GM12878 (cell line): ENCODE measurements around the gene MARCHF9. TPM values are rescaled to one million over a fixed set of nuclear protein-coding genes. Genes with fewer than 3 reads are reported as not detected.
"Not testable (repeated sequence)": the region's sequence is repeated elsewhere in the genome, so short reads cannot be mapped to it uniquely, and the experiment has no call there.

Source experiments
- ATAC-seq: fragments of 200-7000 bp; cut with Tn5 transposase; 3 replicates; pipeline ENCODE4 v1.9.1; 2020; ENCODE audit warnings: mild to moderate bottlenecking, moderate library complexity
- BruUV-seq: library from RNA; stranded (reverse); fragments of 400-500 nt; replicated peaks from 2 replicates; lab custom pipeline; 2021; lab: Mats Ljungman, UMichigan
- CTCF ChIA-PET: fragments of 300-600 bp; sonication (Branson Sonifier 250); formaldehyde crosslinking; extraction: SDS; loops from one replicate; lab custom pipeline; 2021; ENCODE audit warnings: inconsistent platforms; lab: Yijun Ruan, JAX
- POLR2A ChIA-PET: fragments of 350-600 bp; formaldehyde crosslinking; extraction: SDS; loops from one replicate; lab custom pipeline; 2021; ENCODE audit warnings: inconsistent platforms; lab: Charles Lee
- RAD21 ChIA-PET: fragments of 300-600 bp; sonication (Branson Sonifier 250); formaldehyde crosslinking; loops from one replicate; lab custom pipeline; 2023; ENCODE audit warnings: antibody characterized with exemption; ENCODE audit not compliant: unreplicated experiment; lab: Charles Lee
- SMC1A ChIA-PET: fragments of 300-600 bp; sonication (Branson Sonifier 250); formaldehyde crosslinking; loops from one replicate; lab custom pipeline; 2023; ENCODE audit not compliant: unreplicated experiment, uncharacterized antibody; lab: Charles Lee
- DNase-seq: peaks from one replicate; pipeline ENCODE4 v3.0.0-alpha.2; 2011; ENCODE audit warnings: low read depth, low spot score
- FAIRE-seq: peaks from 3 replicates; lab custom pipeline; 2011; peaks lifted over from hg19 to GRCh38; lab: Jason Lieb, UNC
- H2AFZ ChIP-seq: 2 replicates; pipeline ENCODE4 v1.6.0; 2011; ENCODE audit warnings: low read depth, low read length, control low read depth; ENCODE audit not compliant: control insufficient read depth
- H3K27ac ChIP-seq: 2 replicates; pipeline ENCODE4 v1.5.1; 2011; ENCODE audit warnings: control low read depth; ENCODE audit not compliant: control insufficient read depth, insufficient read depth
- H3K27me3 ChIP-seq, 2 experiments: replicated peaks in 1 of 2; 2 replicates each; pipeline versions ENCODE4 v1.6.0 to v1.6.1; 2011; ENCODE audit warnings: low read length in 1 of 2; ENCODE audit not compliant: control insufficient read depth in 2 of 2, insufficient read depth in 2 of 2
- H3K36me3 ChIP-seq, 2 experiments: 2 replicates each; pipeline ENCODE4 v1.5.1; 2011; ENCODE audit warnings: low read length in 1 of 2; ENCODE audit not compliant: control insufficient read depth in 2 of 2, insufficient read depth in 2 of 2
- H3K4me1 ChIP-seq: 2 replicates; pipeline ENCODE4 v1.6.1; 2011; ENCODE audit warnings: mild to moderate bottlenecking, low read length, moderate library complexity, mixed read lengths; ENCODE audit not compliant: control insufficient read depth, insufficient read depth
- H3K4me2 ChIP-seq: 2 replicates; pipeline ENCODE4 v1.6.0; 2011; ENCODE audit warnings: control low read depth; ENCODE audit not compliant: control insufficient read depth, insufficient read depth
- H3K4me3 ChIP-seq: fragments of 200-600 bp; sonication (generic); 2 replicates; pipeline ENCODE4 v1.5.1; 2016
- H3K79me2 ChIP-seq: 2 replicates; pipeline ENCODE4 v1.6.0; 2011; ENCODE audit warnings: low read length; ENCODE audit not compliant: control insufficient read depth, insufficient read depth
- H3K9ac ChIP-seq: 2 replicates; pipeline ENCODE4 v1.8.0; 2011; ENCODE audit warnings: low read length, control low read depth, mixed read lengths; ENCODE audit not compliant: control insufficient read depth, insufficient read depth
- H3K9me3 ChIP-seq: replicated peaks from 3 replicates; pipeline ENCODE4 v1.5.1; 2011; ENCODE audit warnings: mild to moderate bottlenecking, low read length; ENCODE audit not compliant: control insufficient read depth, insufficient read depth
- H4K20me1 ChIP-seq: 2 replicates; pipeline ENCODE4 v1.6.0; 2011; ENCODE audit not compliant: control insufficient read depth, insufficient read depth
- CBX5 ChIP-seq: sonication (generic); IDR thresholded peaks from 2 replicates; pipeline ENCODE4 v1.6.1; 2016; ENCODE audit warnings: low read depth, moderate library complexity, mild to moderate bottlenecking, inconsistent platforms
- EED ChIP-seq: sonication (generic); IDR thresholded peaks from 2 replicates; pipeline ENCODE4 v1.6.1; 2016; ENCODE audit warnings: antibody characterized with exemption, low read depth
- KDM1A ChIP-seq: fragments of 200-600 bp; sonication (generic); IDR thresholded peaks from 2 replicates; pipeline ENCODE4 v1.6.1; 2016; ENCODE audit warnings: borderline replicate concordance
- TCF12 ChIP-seq: IDR thresholded peaks from 2 replicates; pipeline ENCODE4 v1.6.1; 2011; ENCODE audit warnings: low read depth, mild to moderate bottlenecking, low read length
- ZNF217 ChIP-seq: fragments of 450-650 bp; IDR thresholded peaks from 2 replicates; pipeline ENCODE4 v1.6.1; 2017; ENCODE audit warnings: antibody characterized with exemption, mild to moderate bottlenecking
- ZNF687 ChIP-seq: fragments of 450-650 bp; IDR thresholded peaks from 2 replicates; pipeline ENCODE4 v1.6.1; 2017; ENCODE audit warnings: mild to moderate bottlenecking, moderate library complexity
- WGBS: methylation state at CpG from one replicate; pipeline ENCODE4 v1.1.6; 2016; ENCODE audit warnings: low lambda C conversion rate; ENCODE audit not compliant: insufficient replicate concordance, insufficient coverage; ENCODE audit errors: missing lambda C conversion rate; 5-methylcytosine and 5-hydroxymethylcytosine counted together
- in situ Hi-C: fragments of 300-500 bp; cut with MboI; formaldehyde crosslinking; loops from 9 replicates; pipeline ENCODE4 v1.14.3; 2018; ENCODE audit warnings: mixed read lengths
- intact Hi-C: fragments of 100-400 bp; cut with micrococcal nuclease; formaldehyde crosslinking; loops from one replicate; pipeline ENCODE4 v1.14.2; 2022; ENCODE audit not compliant: unreplicated experiment
- polyA plus RNA-seq, 11 experiments: library from polyadenylated mRNA; depleted of rRNA in 4 of 11; unstranded in 6 of 11; stranded (reverse) in 5 of 11; fragments of >200 nt; fragmentation: Nextera tagmentation in 4 of 11; fragmentation: Illumina TruSeq in 1 of 11; extraction: Ambion mirVana in 4 of 11; extraction: Trizol in 1 of 11; gene quantifications; 1 replicate in 1 of 11; 2 replicates in 10 of 11; pipeline versions ENCODE4 v1.2.1 to v1.2.3, GENCODE V29; 2011 to 2016; ENCODE audit warnings: inconsistent platforms in 2 of 11, missing spikeins in 2 of 11, low read depth in 1 of 11
- total RNA-seq, 4 experiments: library from RNA; depleted of rRNA in 3 of 4; stranded (reverse); fragments of >200 nt in 3 of 4; fragmentation: Illumina TruSeq in 1 of 4; extraction: Trizol in 1 of 4; gene quantifications; 2 replicates each; pipeline versions ENCODE4 v1.2.1 to v1.2.3, GENCODE V29; 2013 to 2021

Gene MARCHF9
- total and polyA plus RNA-seq, 10 of the 15 experiments (the other 5 are each of a cell fraction or from before 2014, with no cell fraction given) = 2.4 to 29.3 (median 13.0) TPM

DNA sequence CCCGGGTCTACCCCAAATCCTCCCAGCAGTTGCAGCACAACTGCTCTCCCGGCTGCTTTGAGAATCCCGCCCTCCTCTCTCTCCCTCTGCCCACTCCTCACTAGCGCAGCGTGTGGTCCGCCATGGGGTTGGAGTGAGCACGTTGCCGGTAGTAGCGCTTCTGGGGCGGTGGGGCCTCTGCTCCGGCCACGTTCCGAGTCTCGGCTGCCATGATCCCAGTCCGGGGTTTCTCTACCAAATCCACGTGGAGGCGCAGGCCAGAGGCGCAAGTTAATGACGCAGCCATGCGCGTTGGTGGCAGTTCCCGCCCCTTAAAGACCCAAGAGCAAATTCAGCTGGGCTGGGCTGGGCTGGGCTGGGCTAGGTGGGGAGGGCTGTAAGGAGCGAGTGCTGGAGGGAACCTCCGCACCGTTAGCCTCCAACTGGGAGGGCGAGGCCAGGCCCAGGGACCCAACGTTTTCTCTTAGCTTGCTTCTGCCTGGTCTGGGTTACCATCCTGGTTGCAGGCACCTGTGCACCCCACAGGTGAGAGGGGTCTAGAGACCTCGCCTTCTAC, 17.0 kb downstream of the MARCHF9 start, which contains the start of gene METTL1 (continued):
- 0 out of 2 replicates have a peak, but pooled peaks have one; percentile 19 for TF ChIP-seq ZNF687
- TF ChIP-seq, all 136 proteins: peak for 57

DNA sequence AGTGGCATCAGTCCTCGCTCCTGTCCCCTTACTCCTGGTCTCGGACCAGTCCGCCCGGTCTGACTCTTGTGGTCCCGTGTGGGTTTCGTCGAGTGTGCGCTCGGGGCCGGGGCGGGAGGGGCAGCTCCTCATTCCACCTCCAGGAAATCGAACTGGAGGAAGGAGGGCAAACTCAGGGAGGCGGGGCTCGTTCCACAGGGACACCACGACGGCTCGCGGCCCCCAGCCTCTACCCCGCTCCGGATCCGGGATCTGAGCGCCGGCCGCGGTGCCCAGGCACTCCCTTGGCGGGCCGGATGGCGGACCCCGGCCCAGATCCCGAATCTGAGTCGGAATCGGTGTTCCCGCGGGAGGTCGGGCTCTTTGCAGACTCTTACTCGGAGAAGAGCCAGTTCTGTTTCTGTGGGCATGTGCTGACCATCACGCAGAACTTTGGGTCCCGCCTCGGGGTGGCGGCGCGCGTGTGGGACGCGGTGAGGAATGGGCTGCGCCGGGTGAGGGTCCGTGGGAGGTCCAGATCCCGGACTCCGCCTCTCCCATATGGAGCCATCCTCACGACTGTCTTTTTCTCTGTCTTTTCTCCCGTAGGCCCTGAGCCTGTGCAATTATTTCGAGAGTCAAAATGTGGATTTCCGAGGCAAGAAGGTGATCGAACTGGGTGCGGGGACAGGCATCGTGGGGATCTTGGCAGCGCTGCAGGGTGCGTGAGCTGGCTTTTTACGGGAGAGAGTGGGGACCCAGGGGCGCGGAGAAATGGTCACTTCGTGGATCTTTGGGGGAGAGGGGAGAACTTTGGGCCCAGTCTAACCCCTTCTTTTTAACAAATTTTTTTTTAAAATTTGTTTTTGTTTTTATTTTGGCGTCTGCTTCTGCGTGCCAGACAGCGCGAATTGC, 17.8 kb downstream of the MARCHF9 start, which contains the start of gene EEF1AKMT3:
TSS of gene EEF1AKMT3 (plus strand) at position 186 of the 894 bp plus-strand sequence. CDS start at position 297, 111 bp downstream.
- TSS peak; percentile 63 for BruUV-seq
- ATAC-seq (peak; percentile 48), FAIRE-seq (no peak), DNase-seq (no peak)
- no peaks in the 10 kb centered on the region for H3K27me3 ChIP-seq
- H3K4me2 ChIP-seq = peak within 1 kb of the TSS; percentile 99
- H3K4me3 ChIP-seq = peak within 1 kb of the TSS; percentile 90
- in situ Hi-C loops (no loop called here), intact Hi-C loops (loop anchor here (1.0 kb wide), 1 partner anchor 16 kb away; no protein-coding TSS in a partner anchor)
- ChIA-PET RAD21 (interaction anchor here (0.6 to 1.2 kb wide), 3 partner anchors 9 to 189 kb away, joined by 3 to 6 read pairs (median 4); no protein-coding TSS in a partner anchor), POLR2A (interaction anchor here (0.9 to 1.9 kb wide), 6 partner anchors 10 to 158 kb away, joined by 3 to 11 read pairs (median 4); partner anchors contain the start of gene TSFM), CTCF (interaction anchor here (0.6 to 1.8 kb wide), 7 partner anchors 9 to 226 kb away, joined by 3 to 19 read pairs (median 6); partner anchors contain the start of genes CDK4 and TSFM), SMC1A (interaction anchor here (0.7 to 0.8 kb wide), 3 partner anchors 13 to 28 kb away, joined by 4 to 5 read pairs (median 4); partner anchors contain the start of gene TSPAN31)
- peak within 1 kb of the TSS; percentile 90 for H2AFZ ChIP-seq
- H3K4me1 ChIP-seq = peaks cover 3% of the 10 kb centered on the region
- no peaks in the 10 kb centered on the region for H3K9me3 ChIP-seq
- peaks cover 0 to 4% of the 10 kb centered on the region in 2 experiments; a peak in 2 of 4 replicates for H3K36me3 ChIP-seq
- H3K27ac ChIP-seq = peak within 1 kb of the TSS; percentile 82
- TF ChIP-seq ZNF217 = 0 out of 2 replicates have a peak, but pooled peaks have one; percentile 21
- 0 out of 2 replicates have a peak, but pooled peaks have one; percentile 35 for TF ChIP-seq EED
- no peak for TF ChIP-seq KDM1A
- TF ChIP-seq CBX5 = no peak
- 0 out of 2 replicates have a peak, but pooled peaks have one; percentile 20 for TF ChIP-seq TCF12
- no peaks in the 10 kb centered on the region for H4K20me1 ChIP-seq
- no peaks in the 10 kb centered on the region for H3K79me2 ChIP-seq
- peak within 1 kb of the TSS; percentile 83 for H3K9ac ChIP-seq
- 10% methylated on average over 66 of the region's 67 CpGs for WGBS

DNA sequence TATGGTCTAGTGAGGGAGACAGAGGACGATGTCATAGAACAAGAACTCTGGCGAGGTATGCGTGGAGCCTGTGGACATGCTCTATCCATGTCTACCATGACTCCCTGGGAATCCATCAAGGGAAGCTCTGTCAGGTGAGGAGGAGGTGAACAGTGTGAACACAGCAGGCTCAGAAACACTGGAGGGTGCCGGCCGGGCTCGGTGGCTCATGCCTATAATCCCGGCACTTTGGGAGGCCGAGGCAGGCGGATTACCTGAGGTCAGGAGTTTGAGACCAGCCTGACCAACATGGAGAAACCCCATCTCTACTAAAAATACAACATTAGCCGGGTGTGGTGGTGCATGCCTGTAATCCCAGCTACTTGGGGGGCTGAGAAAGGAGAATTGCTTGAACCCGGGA, 19.7 kb downstream of the MARCHF9 start:
- POLR2A ChIA-PET = interaction anchor here (0.6 to 1.4 kb wide), 2 partner anchors 18 to 51 kb away, joined by 3 to 8 read pairs; no protein-coding TSS in a partner anchor
- BruUV-seq = not testable (repeated sequence)

More for the DNA sequence above, 19.7 kb downstream of the MARCHF9 start:
- in situ Hi-C loops, ATAC-seq, H3K27ac ChIP-seq, H4K20me1 ChIP-seq, intact Hi-C loops, H3K9ac ChIP-seq, H3K9me3 ChIP-seq, SMC1A ChIA-PET, H3K36me3 ChIP-seq, H3K79me2 ChIP-seq, H2AFZ ChIP-seq, H3K4me1 ChIP-seq, FAIRE-seq, H3K4me3 ChIP-seq, RAD21 ChIA-PET, H3K27me3 ChIP-seq, DNase-seq, H3K4me2 ChIP-seq: not testable (repeated sequence)
- CTCF ChIA-PET = interaction anchor here (0.7 to 3.0 kb wide), 6 partner anchors 10 to 139 kb away, joined by 3 to 10 read pairs (median 4); no protein-coding TSS in a partner anchor
- 96% methylated on average over 11 of the region's 11 CpGs for WGBS
